ENCODE results near the gene CCDC28B.
A peak's percentile ranks its signal among the peaks of the same experiment; 100 is the strongest.

GRCh38 chr1:32215629-32216480 is 15.5 kb downstream of the CCDC28B start:
- TF ChIP-seq CTCF (IDR thresholded peaks at IDR 0.05), result peak; percentile 60 to 76 (median 68)
- TF ChIP-seq POLR2AphosphoS5 (IDR thresholded peaks at IDR 0.05), result peak in 1 of 2 donors; percentile 24
- no peak for TF ChIP-seq POLR2A (IDR thresholded peaks at IDR 0.05; ENCODE audit: low read depth)
